ENCODE results near the gene EFCAB13. TPM values are rescaled to one million over a fixed set of nuclear protein-coding genes. Genes with fewer than 3 reads are reported as not detected.

The EFCAB13 gene
- total and polyA plus RNA-seq, 2 of the 4 experiments (the other 2 are of a cell fraction): 0.77 to 1.4 TPM

DNA sequence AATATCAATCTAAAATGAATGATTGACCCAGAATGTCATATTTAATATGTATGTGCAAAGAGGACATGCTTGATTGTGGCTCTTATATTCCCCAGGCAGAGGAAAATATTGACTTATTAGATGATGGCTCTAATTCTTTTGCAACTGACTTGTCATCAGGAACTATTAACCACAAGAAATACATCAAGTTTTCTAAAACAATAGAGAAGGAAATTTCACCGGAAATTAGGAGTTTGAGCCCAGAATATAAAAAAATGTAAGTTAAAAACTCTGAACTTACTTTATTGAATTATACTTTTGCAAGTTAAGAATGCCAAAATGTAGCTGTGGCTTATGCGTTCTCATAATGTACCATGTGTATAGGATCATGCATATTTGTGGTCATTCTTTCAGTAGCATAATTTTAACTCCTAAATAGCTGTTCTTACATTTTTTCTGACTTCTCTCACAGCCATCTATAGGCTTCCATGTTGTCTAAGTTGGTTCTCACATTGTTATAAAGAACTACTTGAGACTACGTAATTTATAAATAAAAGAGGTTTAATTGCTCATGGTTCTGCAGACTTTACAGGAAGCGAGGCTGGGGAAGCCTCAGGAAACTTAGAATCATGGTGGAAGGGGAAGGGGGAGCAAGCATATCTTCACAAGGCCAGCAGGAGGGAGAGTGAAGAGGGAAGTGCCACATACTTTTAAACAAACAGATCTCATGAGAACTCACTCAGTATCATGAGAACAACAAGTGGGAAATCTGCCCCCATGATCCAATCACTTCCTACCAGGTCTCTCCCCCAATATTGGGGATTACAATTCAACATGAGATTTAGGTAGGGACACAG, 11.6 kb downstream of the EFCAB13 start (continued):
- no peak for TF ChIP-seq RFX5 (IDR thresholded peaks at IDR 0.05; ENCODE audit: low read depth, low read length)

DNA sequence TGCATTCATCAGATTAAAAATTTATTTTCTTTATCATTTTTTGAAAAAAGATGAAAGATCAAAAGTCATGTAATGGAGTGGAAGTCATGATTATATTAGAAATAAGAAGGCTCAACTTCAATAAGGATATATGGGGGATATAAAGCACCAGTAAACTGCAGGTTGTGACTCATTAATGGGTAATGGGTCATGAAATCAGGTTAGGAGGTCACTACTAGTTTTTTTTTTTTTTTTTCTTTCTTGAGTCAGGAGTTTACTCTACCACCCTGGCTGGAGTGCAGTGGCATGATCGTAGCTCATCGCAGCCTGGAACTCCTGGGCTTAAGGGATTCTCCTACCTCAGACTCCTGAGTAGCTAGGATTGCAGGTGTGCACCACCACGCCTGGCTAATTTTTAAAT, 14.3 kb downstream of the EFCAB13 start:
- no peak overlapping the region for H3K23ac ChIP-seq (ENCODE audit: low read depth, low read length)
- DNase-seq (no peak), ATAC-seq (ENCODE audit: low read depth) (no peak)
- no peak overlapping the region for H3K14ac ChIP-seq (replicated peaks; ENCODE audit: low read depth, low read length)
- H3K4me1 ChIP-seq (ENCODE audit: control insufficient read depth, insufficient read depth, low read length): no peaks in the 10 kb centered on the region
- no peaks in the 10 kb centered on the region for H3K9me1 ChIP-seq (ENCODE audit: insufficient read depth, low read length)
- no peaks in the 10 kb centered on the region for H4K20me1 ChIP-seq (ENCODE audit: insufficient read depth, low read length)
- no peak overlapping the region for H3K9ac ChIP-seq (ENCODE audit: low read depth, low read length)
- H3K36me3 ChIP-seq (ENCODE audit: control insufficient read depth, insufficient read depth, low read length): no peaks in the 10 kb centered on the region
- no peaks in the 10 kb centered on the region for H3K9me3 ChIP-seq (ENCODE audit: control insufficient read depth, insufficient read depth, low read length)
- WGBS, 2 experiments (ENCODE audit: extremely low coverage in 2 of 2, insufficient read length in 1 of 2): no CpG with 5 or more reads among the region's 3 CpGs
- H2AK5ac ChIP-seq (ENCODE audit: low read depth, low read length): no peak overlapping the region
- intact Hi-C loops (cut with micrococcal nuclease) (no loop called here), in situ Hi-C loops (cut with MboI; ENCODE audit: low sequenced_read_pairs) (no loop called here), dilution Hi-C loops (cut with HindIII; ENCODE audit: low sequenced_read_pairs, unreplicated experiment) (no loop called here)
- no peak overlapping the region for H2BK120ac ChIP-seq (ENCODE audit: low read depth, low read length)
- H4K8ac ChIP-seq (ENCODE audit: low read depth in 2 of 2, low read length in 2 of 2): no peak overlapping the region
- H4K91ac ChIP-seq (ENCODE audit: insufficient read depth, low read depth, low read length): no peak overlapping the region
- CTCF ChIA-PET: no interaction called here
- no peak overlapping the region for H3K56ac ChIP-seq (ENCODE audit: extremely low read depth, insufficient read depth, low read length)
- no peak overlapping the region for H3K4me2 ChIP-seq (ENCODE audit: low read depth, low read length)
- POLR2A ChIA-PET (ENCODE audit: unreplicated experiment): no interaction called here
- H3K4me3 ChIP-seq (ENCODE audit: insufficient read depth, low read depth, low read length): no peak overlapping the region
- H2BK20ac ChIP-seq (ENCODE audit: low read depth, low read length): no peak overlapping the region
- no peak overlapping the region for H3K4ac ChIP-seq (ENCODE audit: low read depth, low read length)
- no peak overlapping the region for H3K18ac ChIP-seq (ENCODE audit: low read depth, low read length)
- BruUV-seq (replicated peaks): no TSS peak
- H3K27me3 ChIP-seq (ENCODE audit: control insufficient read depth, insufficient read depth, low read length): no peaks in the 10 kb centered on the region
- H3K79me1 ChIP-seq (ENCODE audit: low read depth in 1 of 2, low read length in 2 of 2): no peaks in the 10 kb centered on the region
- H2BK15ac ChIP-seq (ENCODE audit: low read depth, low read length): no peak overlapping the region
- H4K5ac ChIP-seq (ENCODE audit: low read depth, low read length): no peak overlapping the region
- H3K27ac ChIP-seq (ENCODE audit: insufficient read depth, low read length): no peak overlapping the region
- no peak overlapping the region for H2BK5ac ChIP-seq (ENCODE audit: low read depth, low read length, poor library complexity, severe bottlenecking)
- no peak overlapping the region for H2AK9ac ChIP-seq (replicated peaks; ENCODE audit: low read depth, low read length, poor library complexity)
- no peak overlapping the region for H2AFZ ChIP-seq (replicated peaks; ENCODE audit: low read length, poor library complexity)
- TF ChIP-seq CTCF (conservative IDR thresholded peaks at IDR 0.05; ENCODE audit: low read depth, low read length) (no peak), POLR2A (IDR thresholded peaks at IDR 0.05; ENCODE audit: low read depth, low read length) (no peak), RCOR1 (IDR thresholded peaks at IDR 0.05; ENCODE audit: insufficient replicate concordance, low read length) (no peak), CHD1 (IDR thresholded peaks at IDR 0.05; ENCODE audit: low read depth, low read length) (no peak), MXI1 (IDR thresholded peaks at IDR 0.05; ENCODE audit: borderline replicate concordance, low read depth, low read length) (no peak), ELK1 (IDR thresholded peaks at IDR 0.05; ENCODE audit: borderline replicate concordance, low read depth, low read length) (no peak), NFE2L2 (IDR thresholded peaks at IDR 0.05; ENCODE audit: low read depth, low read length) (no peak), RFX5 (IDR thresholded peaks at IDR 0.05; ENCODE audit: low read depth, low read length) (no peak), MAFK (IDR thresholded peaks at IDR 0.05; ENCODE audit: low read depth, low read length) (no peak), RAD21 (IDR thresholded peaks at IDR 0.05; ENCODE audit: low read length) (no peak), SMC3 (IDR thresholded peaks at IDR 0.05; ENCODE audit: low read depth, low read length) (no peak), CEBPB (IDR thresholded peaks at IDR 0.05; ENCODE audit: low read depth, low read length) (no peak), FOS (IDR thresholded peaks at IDR 0.05; ENCODE audit: low read depth, low read length) (no peak)
- TF ChIP-seq, protein P1, sequence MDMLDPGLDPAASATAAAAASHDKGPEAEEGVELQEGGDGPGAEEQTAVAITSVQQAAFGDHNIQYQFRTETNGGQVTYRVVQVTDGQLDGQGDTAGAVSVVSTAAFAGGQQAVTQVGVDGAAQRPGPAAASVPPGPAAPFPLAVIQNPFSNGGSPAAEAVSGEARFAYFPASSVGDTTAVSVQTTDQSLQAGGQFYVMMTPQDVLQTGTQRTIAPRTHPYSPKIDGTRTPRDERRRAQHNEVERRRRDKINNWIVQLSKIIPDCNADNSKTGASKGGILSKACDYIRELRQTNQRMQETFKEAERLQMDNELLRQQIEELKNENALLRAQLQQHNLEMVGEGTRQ (IDR thresholded peaks at IDR 0.05; ENCODE audit: low read depth, low read length): no peak

All from IMR-90 (cell line).